Right atrium auricular region (tissue), 2 donors: ENCODE data around the gene CD44. TPM values are rescaled to one million over a fixed set of nuclear protein-coding genes. Genes with fewer than 3 reads are reported as not detected.
"Not testable (repeated sequence)": the region's sequence is repeated elsewhere in the genome, so short reads cannot be mapped to it uniquely, and the experiment has no call there.

Experiments
- DNase-seq: peaks from one replicate; pipeline ENCODE4 v3.0.0-alpha.2; 2019; ENCODE audit warnings: low spot score
- H3K27ac ChIP-seq, 2 donors: fragments of 200-600 bp; sonication (generic); 1 replicate in 1 of 2; 2 replicates in 1 of 2; pipeline ENCODE4 v1.5.1; 2016 to 2019
- H3K27me3 ChIP-seq, 2 donors: fragments of 200-600 bp; sonication (generic); one replicate each; pipeline versions ENCODE4 v1.5.1 to v1.6.0; 2017 to 2019
- H3K36me3 ChIP-seq: fragments of 200-600 bp; sonication (generic); one replicate; pipeline ENCODE4 v1.5.1; 2016
- H3K4me1 ChIP-seq, 2 donors: fragments of 200-600 bp; sonication (generic); one replicate each; pipeline versions ENCODE4 v1.5.1 to v1.6.0; 2017 to 2019
- H3K4me3 ChIP-seq, 2 donors: fragments of 200-600 bp; sonication (generic); 1 replicate in 1 of 2; 2 replicates in 1 of 2; pipeline ENCODE4 v1.5.1; 2017 to 2019; ENCODE audit warnings: mild to moderate bottlenecking in 1 of 2, moderate library complexity in 1 of 2
- H3K9me3 ChIP-seq, 2 donors: fragments of 200-600 bp; sonication (generic); one replicate each; pipeline ENCODE4 v1.5.1; 2019
- total RNA-seq, 2 donors: library from RNA; depleted of rRNA; stranded (reverse); fragments of >200 nt; gene quantifications; one replicate each; pipeline ENCODE4 v1.1.0, GENCODE V29; 2016
- TF ChIP-seq, protein P1 (sequence below), 2 donors: fragments of 200-600 bp; sonication (generic); IDR thresholded peaks; one replicate each; pipeline ENCODE4 v1.5.1; 2019; ENCODE audit warnings: antibody characterized with exemption in 2 of 2

The CD44 gene
- total RNA-seq, 2 donors from 2014 or later, result 26.8 to 37.3 TPM

DNA sequence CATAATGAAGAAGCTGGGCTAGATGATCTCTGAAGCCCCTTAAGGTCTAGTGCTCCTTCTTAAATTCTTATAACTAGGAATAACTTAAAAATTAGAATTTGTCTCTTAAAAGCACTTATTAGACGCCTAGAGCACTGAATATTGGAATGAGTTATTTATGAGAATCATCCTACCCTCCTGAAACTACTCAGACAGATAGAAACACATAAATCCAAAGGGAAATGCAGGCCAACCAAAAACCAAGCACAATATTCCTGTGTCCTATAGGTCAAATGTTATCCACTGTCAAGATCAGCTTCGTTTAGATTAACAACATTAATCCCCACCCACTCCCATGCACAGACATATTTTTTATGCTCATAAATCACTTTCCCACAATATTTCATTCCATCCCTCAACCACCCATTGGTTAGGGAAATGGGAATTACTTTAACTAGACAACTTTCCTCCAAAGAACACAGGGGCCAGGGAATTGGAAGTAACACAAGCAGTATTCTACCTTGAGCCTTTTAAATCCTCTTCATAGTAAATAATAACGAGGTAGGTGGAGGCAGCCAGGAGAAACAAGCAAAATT is 87.1 kb downstream of the CD44 start:
- TF ChIP-seq, protein P1, sequence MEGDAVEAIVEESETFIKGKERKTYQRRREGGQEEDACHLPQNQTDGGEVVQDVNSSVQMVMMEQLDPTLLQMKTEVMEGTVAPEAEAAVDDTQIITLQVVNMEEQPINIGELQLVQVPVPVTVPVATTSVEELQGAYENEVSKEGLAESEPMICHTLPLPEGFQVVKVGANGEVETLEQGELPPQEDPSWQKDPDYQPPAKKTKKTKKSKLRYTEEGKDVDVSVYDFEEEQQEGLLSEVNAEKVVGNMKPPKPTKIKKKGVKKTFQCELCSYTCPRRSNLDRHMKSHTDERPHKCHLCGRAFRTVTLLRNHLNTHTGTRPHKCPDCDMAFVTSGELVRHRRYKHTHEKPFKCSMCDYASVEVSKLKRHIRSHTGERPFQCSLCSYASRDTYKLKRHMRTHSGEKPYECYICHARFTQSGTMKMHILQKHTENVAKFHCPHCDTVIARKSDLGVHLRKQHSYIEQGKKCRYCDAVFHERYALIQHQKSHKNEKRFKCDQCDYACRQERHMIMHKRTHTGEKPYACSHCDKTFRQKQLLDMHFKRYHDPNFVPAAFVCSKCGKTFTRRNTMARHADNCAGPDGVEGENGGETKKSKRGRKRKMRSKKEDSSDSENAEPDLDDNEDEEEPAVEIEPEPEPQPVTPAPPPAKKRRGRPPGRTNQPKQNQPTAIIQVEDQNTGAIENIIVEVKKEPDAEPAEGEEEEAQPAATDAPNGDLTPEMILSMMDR (IDR thresholded peaks at IDR 0.05), result no peak
- peaks cover 12% of the 10 kb centered on the region for H3K36me3 ChIP-seq
- H3K27ac ChIP-seq, result no peak overlapping the region
- no peak for DNase-seq
- H3K9me3 ChIP-seq, result no peaks in the 10 kb centered on the region
- H3K4me3 ChIP-seq, result no peak overlapping the region
- no peaks in the 10 kb centered on the region for H3K27me3 ChIP-seq
- peaks cover 0 to 6% of the 10 kb centered on the region in 2 donors for H3K4me1 ChIP-seq

DNA sequence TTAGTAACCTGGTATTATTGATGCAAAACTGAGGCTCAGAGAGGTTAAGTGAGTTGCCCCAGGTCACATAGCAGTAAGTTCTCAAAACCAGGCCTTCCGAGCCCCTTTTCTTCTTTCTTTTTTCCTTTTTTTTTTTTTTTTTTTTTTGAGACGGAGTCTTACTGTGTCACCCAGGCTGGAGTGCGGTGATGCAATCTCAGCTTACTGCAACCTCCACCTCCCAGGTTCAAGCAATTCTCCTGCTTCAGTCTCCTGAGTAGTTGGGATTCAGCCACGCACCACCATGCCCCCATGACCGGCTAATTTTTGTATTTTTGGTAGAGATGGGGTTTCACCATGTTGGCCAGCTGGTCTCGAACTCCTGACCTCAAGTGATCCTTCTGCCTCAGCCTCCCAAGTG is 87.8 kb downstream of the CD44 start:
- H3K27me3 ChIP-seq, H3K9me3 ChIP-seq, DNase-seq, H3K27ac ChIP-seq, H3K4me1 ChIP-seq, H3K36me3 ChIP-seq, H3K4me3 ChIP-seq: not testable (repeated sequence)

DNA sequence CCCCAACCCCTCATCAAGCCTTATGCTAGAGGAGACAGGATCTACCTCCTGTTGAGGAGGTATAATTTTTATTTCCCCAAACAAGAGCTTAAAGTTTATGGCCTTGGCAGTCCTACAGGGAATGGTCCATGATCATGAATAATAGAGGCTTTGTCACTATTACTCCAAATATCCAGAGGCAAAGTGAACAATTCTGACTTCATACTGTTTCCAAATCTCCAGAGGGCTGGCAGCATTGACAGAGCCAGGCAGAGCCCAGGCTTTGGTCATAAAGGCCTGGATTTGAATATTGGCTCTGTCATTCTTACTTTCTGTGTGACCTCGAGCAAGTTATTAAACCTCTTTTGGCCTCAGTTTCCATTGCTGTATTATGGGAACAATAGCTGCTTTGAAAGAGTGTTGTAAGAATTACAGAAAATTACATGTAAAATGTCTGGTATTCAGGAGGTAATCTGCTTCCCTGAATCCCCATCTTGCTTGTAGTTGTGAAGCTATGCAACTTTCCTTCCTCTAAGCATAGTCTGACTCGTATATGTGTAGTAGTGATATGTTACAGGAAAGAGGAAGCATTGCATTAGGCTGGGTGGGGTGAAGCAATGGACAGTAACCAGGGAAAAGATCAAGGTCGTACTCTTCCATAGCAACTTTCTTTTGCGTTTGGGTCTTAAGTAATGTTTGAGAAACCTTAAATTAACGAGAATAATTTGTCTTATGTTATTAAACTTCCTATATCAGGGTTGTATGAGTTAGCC is 88.8 kb downstream of the CD44 start:
- H3K36me3 ChIP-seq, result no peaks in the 10 kb centered on the region
- TF ChIP-seq, protein P1 (IDR thresholded peaks at IDR 0.05), result no peak
- no peaks in the 10 kb centered on the region for H3K27me3 ChIP-seq
- peaks cover 0 to 6% of the 10 kb centered on the region in 2 donors for H3K4me1 ChIP-seq
- H3K27ac ChIP-seq, result peak overlapping the region in 1 of 2 donors; percentile 6
- no peak for DNase-seq
- H3K4me3 ChIP-seq, result no peak overlapping the region
- H3K9me3 ChIP-seq, result no peaks in the 10 kb centered on the region

DNA sequence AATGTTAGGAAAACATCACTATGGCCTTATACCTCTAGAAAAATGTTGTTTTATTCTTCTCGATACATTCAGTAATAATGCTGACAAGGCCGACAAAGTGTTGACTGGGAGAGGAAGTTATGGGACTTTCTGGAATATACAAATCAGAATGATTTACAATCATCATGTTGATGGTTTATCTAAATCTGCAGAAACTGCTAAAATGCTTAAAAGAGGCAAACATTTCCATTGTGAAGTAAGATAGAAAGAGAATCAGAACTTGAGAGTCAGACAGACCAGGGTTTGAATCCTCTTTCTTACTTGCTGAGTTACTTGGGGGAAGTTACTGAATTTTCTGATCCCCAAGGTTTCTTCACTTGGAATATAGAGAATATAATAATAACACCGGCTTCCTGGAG is 89.4 kb downstream of the CD44 start:
- no peak for DNase-seq
- TF ChIP-seq, protein P1 (IDR thresholded peaks at IDR 0.05), result no peak
- no peaks in the 10 kb centered on the region for H3K36me3 ChIP-seq
- H3K4me1 ChIP-seq, result peaks cover 0 to 3% of the 10 kb centered on the region in 2 donors
- no peaks in the 10 kb centered on the region for H3K9me3 ChIP-seq
- H3K27me3 ChIP-seq, result no peaks in the 10 kb centered on the region
- H3K27ac ChIP-seq, result peak overlapping the region in 1 of 2 donors; percentile 6
- H3K4me3 ChIP-seq, result no peak overlapping the region

DNA sequence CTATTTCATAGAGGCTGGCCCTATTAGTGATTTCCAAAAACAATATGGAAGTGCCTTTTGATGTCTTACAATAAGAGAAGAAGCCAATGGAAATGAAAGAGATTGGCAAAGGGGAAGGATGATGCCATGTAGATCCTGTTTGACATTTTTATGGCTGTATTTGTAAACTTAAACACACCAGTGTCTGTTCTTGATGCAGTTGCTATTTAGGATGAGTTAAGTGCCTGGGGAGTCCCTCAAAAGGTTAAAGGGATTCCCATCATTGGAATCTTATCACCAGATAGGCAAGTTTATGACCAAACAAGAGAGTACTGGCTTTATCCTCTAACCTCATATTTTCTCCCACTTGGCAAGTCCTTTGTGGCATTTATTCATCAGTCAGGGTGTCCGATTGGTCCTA is 91.4 kb downstream of the CD44 start:
- no peak for DNase-seq

More for the DNA sequence above, 91.4 kb downstream of the CD44 start:
- no peaks in the 10 kb centered on the region for H3K27me3 ChIP-seq
- H3K36me3 ChIP-seq, result no peaks in the 10 kb centered on the region
- TF ChIP-seq, protein P1 (IDR thresholded peaks at IDR 0.05), result no peak
- H3K4me1 ChIP-seq, result no peaks in the 10 kb centered on the region
- H3K27ac ChIP-seq, result no peak overlapping the region
- no peaks in the 10 kb centered on the region for H3K9me3 ChIP-seq
- H3K4me3 ChIP-seq, result no peak overlapping the region
